Mesendoderm (in vitro differentiated cells): ENCODE results near the gene SCP2.

ENCODE experiments used
- DNase-seq: peaks from one replicate; pipeline ENCODE4 v3.0.0; 2013
- H2AK5ac ChIP-seq: 2 replicates; pipeline ENCODE4 v1.6.1; 2013; ENCODE audit warnings: low read length, inconsistent platforms
- H2BK120ac ChIP-seq: 2 replicates; pipeline ENCODE4 v1.6.1; 2013; ENCODE audit warnings: low read depth, mild to moderate bottlenecking, low read length, moderate library complexity, mixed read lengths
- H2BK15ac ChIP-seq: replicated peaks from 2 replicates; pipeline ENCODE4 v1.6.1; 2013; ENCODE audit warnings: low read depth, mild to moderate bottlenecking, moderate library complexity
- H2BK5ac ChIP-seq: 2 replicates; pipeline ENCODE4 v1.6.1; 2013; ENCODE audit warnings: low read length, inconsistent platforms
- H3K18ac ChIP-seq: 2 replicates; pipeline ENCODE4 v1.6.1; 2013; ENCODE audit warnings: mild to moderate bottlenecking, low read length, mixed read lengths
- H3K23ac ChIP-seq: one replicate; pipeline ENCODE4 v1.6.1; 2013; ENCODE audit warnings: low read length
- H3K27ac ChIP-seq: 2 replicates; pipeline ENCODE4 v1.5.1; 2013; ENCODE audit warnings: low read depth, mild to moderate bottlenecking, inconsistent platforms, low read length, moderate library complexity
- H3K27me3 ChIP-seq: 2 replicates; pipeline ENCODE4 v1.6.1; 2013; ENCODE audit warnings: low read length, control low read depth, mild to moderate bottlenecking, inconsistent platforms; ENCODE audit not compliant: insufficient read depth, poor library complexity
- H3K36me3 ChIP-seq: 2 replicates; pipeline ENCODE4 v1.6.1; 2013; ENCODE audit warnings: low read length, inconsistent platforms; ENCODE audit not compliant: control insufficient read depth, insufficient read depth
- H3K4ac ChIP-seq: one replicate; pipeline ENCODE4 v1.6.1; 2013; ENCODE audit warnings: low read depth, mild to moderate bottlenecking, low read length, moderate library complexity
- H3K4me1 ChIP-seq: 2 replicates; pipeline ENCODE4 v1.6.1; 2013; ENCODE audit warnings: low read depth, low read length, inconsistent platforms; ENCODE audit not compliant: control insufficient read depth
- H3K4me2 ChIP-seq: 2 replicates; pipeline ENCODE4 v1.6.1; 2013; ENCODE audit warnings: low read length
- H3K4me3 ChIP-seq: 2 replicates; pipeline ENCODE4 v1.5.1; 2013; ENCODE audit warnings: mild to moderate bottlenecking, low read length
- H3K56ac ChIP-seq: one replicate; pipeline ENCODE4 v1.6.1; 2013; ENCODE audit warnings: low read length
- H3K79me1 ChIP-seq: 2 replicates; pipeline ENCODE4 v1.6.1; 2013; ENCODE audit warnings: low read length, inconsistent platforms
- H3K79me2 ChIP-seq: 2 replicates; pipeline ENCODE4 v1.6.1; 2013; ENCODE audit warnings: mild to moderate bottlenecking, low read length; ENCODE audit not compliant: control insufficient read depth, insufficient read depth
- H3K9ac ChIP-seq: 2 replicates; pipeline ENCODE4 v1.6.1; 2013; ENCODE audit warnings: low read length, inconsistent platforms
- H4K5ac ChIP-seq: one replicate; pipeline ENCODE4 v1.6.1; 2013; ENCODE audit warnings: low read length
- H4K8ac ChIP-seq: one replicate; pipeline ENCODE4 v1.6.1; 2013; ENCODE audit warnings: low read depth, mild to moderate bottlenecking, control low read depth, low read length, moderate library complexity
- WGBS: extraction: QIAGEN DNeasy Blood & Tissue Kit; methylation state at CpG from one replicate; pipeline ENCODE4 v1.1.7; 2013; ENCODE audit warnings: low lambda C conversion rate, missing lambda C conversion rate; ENCODE audit not compliant: insufficient coverage; ENCODE audit errors: extremely low coverage; 5-methylcytosine and 5-hydroxymethylcytosine counted together

SCP2 gene

DNA sequence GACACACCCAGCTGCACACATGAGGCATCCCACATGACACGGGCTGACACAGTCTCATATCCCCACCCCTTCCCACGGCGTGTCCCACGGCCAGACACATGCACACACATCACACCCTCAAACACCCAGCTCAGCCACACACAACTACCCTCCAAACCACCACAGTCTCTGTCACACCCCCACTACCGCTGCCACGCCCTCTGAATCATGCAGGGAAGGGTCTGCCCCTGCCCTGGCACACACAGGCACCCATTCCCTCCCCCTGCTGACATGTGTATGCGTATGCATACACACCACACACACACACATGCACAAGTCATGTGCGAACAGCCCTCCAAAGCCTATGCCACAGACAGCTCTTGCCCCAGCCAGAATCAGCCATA is 157.5 kb downstream of the SCP2 start:
- H3K27ac ChIP-seq: no peak overlapping the region
- WGBS: no CpG with 5 or more reads among the region's 8 CpGs
- H3K4me3 ChIP-seq: no peak overlapping the region

GRCh38 chr1:53085405-53085804 is 158.3 kb downstream of the SCP2 start:
- no CpG with 5 or more reads among the region's 8 CpGs for WGBS
- H3K4me3 ChIP-seq: no peak overlapping the region
- peaks cover 2% of the 10 kb centered on the region for H3K4me1 ChIP-seq
- no peak overlapping the region for H4K5ac ChIP-seq
- no peak overlapping the region for H2BK120ac ChIP-seq
- H3K9ac ChIP-seq: no peak overlapping the region
- no peak overlapping the region for H2BK15ac ChIP-seq
- DNase-seq: no peak
- no peak overlapping the region for H3K23ac ChIP-seq
- H3K36me3 ChIP-seq: no peaks in the 10 kb centered on the region
- H3K4ac ChIP-seq: no peak overlapping the region
- H4K8ac ChIP-seq: no peak overlapping the region
- H2AK5ac ChIP-seq: no peak overlapping the region
- H3K4me2 ChIP-seq: no peak overlapping the region
- no peaks in the 10 kb centered on the region for H3K27me3 ChIP-seq
- H3K79me1 ChIP-seq: no peaks in the 10 kb centered on the region
- H3K18ac ChIP-seq: no peak overlapping the region
- no peaks in the 10 kb centered on the region for H3K79me2 ChIP-seq
- H3K56ac ChIP-seq: no peak overlapping the region
- no peak overlapping the region for H2BK5ac ChIP-seq
- no peak overlapping the region for H3K27ac ChIP-seq

More for the DNA sequence above, 157.5 kb downstream of the SCP2 start:
- Histone ChIP-seq H2BK15ac (no peak overlapping the region), H3K9ac (no peak overlapping the region), H3K79me1 (no peaks in the 10 kb centered on the region), H3K79me2 (no peaks in the 10 kb centered on the region), H2BK5ac (no peak overlapping the region), H4K8ac (no peak overlapping the region), H3K18ac (no peak overlapping the region), H3K4me2 (no peak overlapping the region), H2AK5ac (no peak overlapping the region), H3K4ac (no peak overlapping the region), H3K36me3 (no peaks in the 10 kb centered on the region), H3K56ac (no peak overlapping the region), H4K5ac (no peak overlapping the region), H3K23ac (no peak overlapping the region), H3K4me1 (peaks cover 2% of the 10 kb centered on the region), H3K27me3 (no peaks in the 10 kb centered on the region), H2BK120ac (no peak overlapping the region)
- DNase-seq: no peak

GRCh38 chr1:53086491-53087070 is 159.5 kb downstream of the SCP2 start:
- no CpG with 5 or more reads among the region's 4 CpGs for WGBS
- H2AK5ac ChIP-seq: no peak overlapping the region
- H3K27me3 ChIP-seq: no peaks in the 10 kb centered on the region
- H3K4me1 ChIP-seq: peaks cover 2% of the 10 kb centered on the region
- no peak overlapping the region for H3K56ac ChIP-seq
- no peak overlapping the region for H3K4me2 ChIP-seq
- H4K8ac ChIP-seq: no peak overlapping the region
- H3K79me2 ChIP-seq: no peaks in the 10 kb centered on the region
- no peak overlapping the region for H2BK15ac ChIP-seq
- H3K18ac ChIP-seq: no peak overlapping the region
- no peak overlapping the region for H4K5ac ChIP-seq
- no peak overlapping the region for H3K4ac ChIP-seq
- no peak overlapping the region for H3K27ac ChIP-seq
- no peak overlapping the region for H3K23ac ChIP-seq
- no peaks in the 10 kb centered on the region for H3K79me1 ChIP-seq
- no peak for DNase-seq
- no peak overlapping the region for H2BK5ac ChIP-seq
- H2BK120ac ChIP-seq: no peak overlapping the region
- H3K4me3 ChIP-seq: no peak overlapping the region
- no peaks in the 10 kb centered on the region for H3K36me3 ChIP-seq
- no peak overlapping the region for H3K9ac ChIP-seq

- no peak overlapping the region for H3K4me2 ChIP-seq
- no peaks in the 10 kb centered on the region for H3K36me3 ChIP-seq
- H3K27ac ChIP-seq: no peak overlapping the region
- H4K5ac ChIP-seq: no peak overlapping the region
- H2BK120ac ChIP-seq: no peak overlapping the region
- H2BK15ac ChIP-seq: no peak overlapping the region
- H3K23ac ChIP-seq: no peak overlapping the region
- H3K4me3 ChIP-seq: no peak overlapping the region
- no peaks in the 10 kb centered on the region for H3K79me2 ChIP-seq
- H3K4me1 ChIP-seq: peaks cover under 1% of the 10 kb centered on the region
- H4K8ac ChIP-seq: no peak overlapping the region
- no peaks in the 10 kb centered on the region for H3K27me3 ChIP-seq
- no peak overlapping the region for H3K56ac ChIP-seq
- H3K9ac ChIP-seq: no peak overlapping the region
- H3K18ac ChIP-seq: no peak overlapping the region
- no CpG with 5 or more reads among the region's 27 CpGs for WGBS
- no peak overlapping the region for H2BK5ac ChIP-seq
- H3K79me1 ChIP-seq: no peaks in the 10 kb centered on the region
- no peak overlapping the region for H3K4ac ChIP-seq
- H2AK5ac ChIP-seq: no peak overlapping the region
- peak; percentile 66 for DNase-seq
Measured at GRCh38 chr1:53087332-53088285, 160.5 kb downstream of the SCP2 start.

DNA sequence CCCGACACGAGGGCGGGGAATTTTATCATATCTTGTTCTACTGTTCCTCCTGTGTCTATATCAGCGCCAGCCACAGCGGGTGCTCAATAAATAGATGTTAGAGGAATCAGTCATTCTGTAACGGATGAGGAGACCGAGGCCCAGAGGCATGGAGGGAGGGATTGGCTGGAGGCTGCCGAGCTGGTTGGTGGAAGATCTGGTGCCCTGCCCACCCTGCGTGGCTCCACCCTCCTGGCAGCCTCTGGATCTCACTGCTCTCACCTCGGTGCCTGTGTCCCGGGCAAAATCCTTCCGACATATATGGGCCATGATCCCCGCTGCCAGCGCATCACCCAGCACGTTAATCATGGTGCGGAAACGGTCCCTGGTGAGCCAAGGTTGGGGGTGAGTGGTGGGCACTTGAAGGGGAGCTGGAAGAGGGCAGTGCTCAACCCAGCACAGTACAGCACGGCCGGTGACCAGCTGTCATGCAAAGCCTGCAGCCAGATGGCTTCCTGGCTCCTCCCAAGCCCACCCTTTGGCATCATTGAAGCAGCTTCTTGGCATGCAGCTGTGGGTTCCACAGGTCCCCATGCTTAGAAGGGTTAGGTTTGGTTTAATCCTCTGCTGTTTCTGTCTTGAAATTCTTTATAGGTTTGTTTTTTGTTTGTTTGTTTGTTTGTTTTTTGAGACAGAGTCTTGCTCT is 161.7 kb downstream of the SCP2 start:
- Histone ChIP-seq H3K27me3 (no peaks in the 10 kb centered on the region), H2AK5ac (no peak overlapping the region), H4K5ac (no peak overlapping the region), H2BK15ac (no peak overlapping the region), H3K4me1 (no peaks in the 10 kb centered on the region), H3K79me2 (no peaks in the 10 kb centered on the region), H3K9ac (no peak overlapping the region), H2BK5ac (no peak overlapping the region), H3K23ac (no peak overlapping the region), H3K79me1 (no peaks in the 10 kb centered on the region), H3K4me3 (no peak overlapping the region), H3K4me2 (no peak overlapping the region), H3K27ac (no peak overlapping the region), H3K18ac (no peak overlapping the region), H3K36me3 (no peaks in the 10 kb centered on the region), H3K56ac (no peak overlapping the region), H3K4ac (no peak overlapping the region), H2BK120ac (no peak overlapping the region), H4K8ac (no peak overlapping the region)
- WGBS: no CpG with 5 or more reads among the region's 19 CpGs
- DNase-seq: no peak
